H9 (cell line): Measurements from ENCODE around the gene NCF2. TPM values are rescaled to one million over a fixed set of nuclear protein-coding genes. Genes with fewer than 3 reads are reported as not detected.
A peak's percentile ranks its signal among the peaks of the same experiment; 100 is the strongest.

Source experiments
- DNase-seq: peaks from one replicate; pipeline ENCODE4 v3.0.0-alpha.2; 2017
- H2AFZ ChIP-seq: one replicate; pipeline ENCODE4 v1.6.1; 2013; ENCODE audit warnings: mild to moderate bottlenecking, low read length, control low read depth, moderate library complexity
- H2AK5ac ChIP-seq: 2 replicates; pipeline ENCODE4 v1.6.1; 2013; ENCODE audit warnings: low read length, control low read depth, mixed read lengths; ENCODE audit not compliant: insufficient read length
- H2BK120ac ChIP-seq: one replicate; pipeline ENCODE4 v1.6.1; 2013; ENCODE audit warnings: low read depth, mild to moderate bottlenecking, low read length, control low read depth, inconsistent platforms; ENCODE audit not compliant: poor library complexity, severe bottlenecking
- H2BK12ac ChIP-seq: 2 replicates; pipeline ENCODE4 v1.6.1; 2013; ENCODE audit warnings: low read length, control low read depth, mixed read lengths, low read depth; ENCODE audit not compliant: insufficient read length
- H2BK15ac ChIP-seq: 2 replicates; pipeline ENCODE4 v1.6.1; 2013; ENCODE audit warnings: low read depth, low read length, control low read depth
- H2BK20ac ChIP-seq: one replicate; pipeline ENCODE4 v1.6.1; 2013; ENCODE audit warnings: low read depth, mild to moderate bottlenecking, low read length, control low read depth, inconsistent platforms; ENCODE audit not compliant: poor library complexity, severe bottlenecking
- H2BK5ac ChIP-seq: 2 replicates; pipeline ENCODE4 v1.6.1; 2013; ENCODE audit warnings: low read length, control low read depth, mixed read lengths; ENCODE audit not compliant: insufficient read length
- H3K14ac ChIP-seq: 2 replicates; pipeline ENCODE4 v1.6.1; 2013; ENCODE audit warnings: low read length, control low read depth; ENCODE audit not compliant: insufficient read depth
- H3K18ac ChIP-seq: 2 replicates; pipeline ENCODE4 v1.6.1; 2013; ENCODE audit warnings: low read depth, mild to moderate bottlenecking, mixed read lengths, low read length, control low read depth; ENCODE audit not compliant: insufficient read length
- H3K23ac ChIP-seq: 2 replicates; pipeline ENCODE4 v1.6.1; 2013; ENCODE audit warnings: low read length, control low read depth, mixed read lengths, low read depth; ENCODE audit not compliant: insufficient read length
- H3K23me2 ChIP-seq: 2 replicates; pipeline ENCODE4 v1.6.1; 2013; ENCODE audit warnings: low read depth, mild to moderate bottlenecking, mixed read lengths, low read length, control low read depth; ENCODE audit not compliant: insufficient read length, poor library complexity, severe bottlenecking
- H3K27ac ChIP-seq: 2 replicates; pipeline ENCODE4 v1.5.1; 2013; ENCODE audit warnings: low read length, control low read depth, mixed read lengths, low read depth; ENCODE audit not compliant: insufficient read length
- H3K27me3 ChIP-seq: 2 replicates; pipeline ENCODE4 v1.6.1; 2013; ENCODE audit warnings: low read length, control low read depth, inconsistent platforms; ENCODE audit not compliant: insufficient read depth
- H3K4ac ChIP-seq: 2 replicates; pipeline ENCODE4 v1.6.1; 2013; ENCODE audit warnings: low read depth, mild to moderate bottlenecking, control low read depth, inconsistent platforms, low read length, moderate library complexity
- H3K4me1 ChIP-seq: 2 replicates; pipeline ENCODE4 v1.6.1; 2013; ENCODE audit warnings: low read length, control low read depth, inconsistent platforms; ENCODE audit not compliant: insufficient read depth
- H3K4me2 ChIP-seq: 2 replicates; pipeline ENCODE4 v1.6.1; 2013; ENCODE audit warnings: low read length, control low read depth, mixed read lengths; ENCODE audit not compliant: insufficient read length, insufficient read depth
- H3K56ac ChIP-seq: 2 replicates; pipeline ENCODE4 v1.6.1; 2013; ENCODE audit warnings: low read depth, mild to moderate bottlenecking, mixed read lengths, low read length, control low read depth; ENCODE audit not compliant: insufficient read length
- H3K79me1 ChIP-seq: 2 replicates; pipeline ENCODE4 v1.6.1; 2013; ENCODE audit warnings: low read depth, mild to moderate bottlenecking, moderate library complexity, low read length, control low read depth, inconsistent platforms; ENCODE audit not compliant: insufficient read depth, poor library complexity, severe bottlenecking
- H3K79me2 ChIP-seq: 2 replicates; pipeline ENCODE4 v1.6.1; 2013; ENCODE audit warnings: low read length, control low read depth, inconsistent platforms; ENCODE audit not compliant: insufficient read depth
- H3K9ac ChIP-seq: 2 replicates; pipeline ENCODE4 v1.6.1; 2013; ENCODE audit warnings: low read length, control low read depth, mixed read lengths; ENCODE audit not compliant: insufficient read length; ENCODE audit errors: extremely low read depth
- H3K9me3 ChIP-seq: one replicate; pipeline ENCODE4 v1.6.1; 2013; ENCODE audit warnings: low read depth, low read length, inconsistent platforms; ENCODE audit not compliant: control insufficient read depth
- H3T11ph ChIP-seq: one replicate; pipeline ENCODE4 v1.6.1; 2013; ENCODE audit warnings: mild to moderate bottlenecking, low read length, control low read depth, inconsistent platforms
- H4K20me1 ChIP-seq: one replicate; pipeline ENCODE4 v1.6.1; 2013; ENCODE audit not compliant: control insufficient read depth, insufficient read length, insufficient read depth
- H4K5ac ChIP-seq: 2 replicates; pipeline ENCODE4 v1.6.1; 2013; ENCODE audit warnings: low read depth, mild to moderate bottlenecking, mixed read lengths, low read length, control low read depth; ENCODE audit not compliant: insufficient read length
- H4K8ac ChIP-seq: replicated peaks from 2 replicates; pipeline ENCODE4 v1.6.1; 2013; ENCODE audit warnings: low read length, control low read depth, mixed read lengths, low read depth; ENCODE audit not compliant: insufficient read length
- H4K91ac ChIP-seq: 2 replicates; pipeline ENCODE4 v1.6.1; 2013; ENCODE audit warnings: low read depth, mild to moderate bottlenecking, moderate library complexity, mixed read lengths, low read length, control low read depth; ENCODE audit not compliant: insufficient read length
- H3K27ac Mint-ChIP-seq, 3 experiments: 2 replicates in 2 of 3; 3 replicates in 1 of 3; pipeline ENCODE4 v1.8.0; 2020 to 2021; ENCODE audit warnings: mixed read lengths in 3 of 3, mild to moderate bottlenecking in 1 of 3, moderate library complexity in 1 of 3
- H3K27me3 Mint-ChIP-seq: 2 replicates; pipeline ENCODE4 v1.8.0; 2021; ENCODE audit warnings: low read depth, mild to moderate bottlenecking, moderate library complexity, mixed read lengths
- H3K36me3 Mint-ChIP-seq, 3 experiments: 2 replicates in 2 of 3; 3 replicates in 1 of 3; pipeline ENCODE4 v1.8.0; 2020 to 2021; ENCODE audit warnings: low read depth in 3 of 3, mixed read lengths in 3 of 3; ENCODE audit not compliant: insufficient read depth in 1 of 3
- H3K4me1 Mint-ChIP-seq, 2 experiments: 2 replicates each; pipeline ENCODE4 v1.8.0; 2020; ENCODE audit warnings: mixed read lengths in 2 of 2
- H3K4me3 Mint-ChIP-seq, 2 experiments: 2 replicates in 1 of 2; 3 replicates in 1 of 2; pipeline ENCODE4 v1.8.0; 2020 to 2021; ENCODE audit warnings: mild to moderate bottlenecking in 2 of 2, mixed read lengths in 2 of 2, moderate library complexity in 1 of 2
- H3K9me3 Mint-ChIP-seq, 2 experiments: 2 replicates in 1 of 2; 3 replicates in 1 of 2; pipeline ENCODE4 v1.8.0; 2020; ENCODE audit warnings: mild to moderate bottlenecking in 2 of 2, mixed read lengths in 2 of 2, moderate library complexity in 1 of 2
- WGBS: extraction: QIAGEN DNeasy Blood & Tissue Kit; methylation state at CpG from one replicate; pipeline ENCODE4 v1.1.7; 2013; ENCODE audit warnings: missing lambda C conversion rate, low lambda C conversion rate, mixed read lengths; ENCODE audit not compliant: insufficient read length; ENCODE audit errors: extremely low coverage; 5-methylcytosine and 5-hydroxymethylcytosine counted together
- total RNA-seq: library from RNA; stranded (reverse); gene quantifications from 2 replicates; pipeline ENCODE4 v1.2.1, GENCODE V29; 2021
- TF ChIP-seq, protein P1 (sequence below): fragments of 200-600 bp; sonication (generic); conservative IDR thresholded peaks from 3 replicates; pipeline ENCODE4 v1.8.0; 2021; ENCODE audit warnings: antibody characterized with exemption, mild to moderate bottlenecking

NCF2 gene
- total RNA-seq, 1 experiment from 2014 or later, result not detected

DNA sequence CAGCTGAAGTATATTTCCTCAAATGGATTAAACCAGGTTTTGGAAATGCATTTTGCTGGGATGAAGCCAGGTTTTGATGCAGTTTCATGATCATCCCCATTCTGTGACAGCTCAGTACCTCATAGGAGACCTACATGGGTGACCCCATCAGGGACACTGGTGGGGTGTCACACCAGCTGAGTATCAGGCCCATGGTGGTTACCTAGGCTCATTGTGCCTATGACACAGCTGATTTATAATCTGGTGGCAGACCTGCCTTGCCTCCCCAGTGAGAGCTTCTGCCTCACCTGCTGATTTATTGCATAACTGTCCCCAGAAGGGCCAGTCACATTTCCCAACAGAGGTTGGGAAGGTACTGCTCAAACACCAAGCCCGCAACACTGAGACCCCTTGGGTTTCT is 3.8 kb downstream of the NCF2 start:
- Histone ChIP-seq H4K20me1 (no peaks in the 10 kb centered on the region), H3K79me2 (no peaks in the 10 kb centered on the region), H3K23me2 (no peaks in the 10 kb centered on the region), H3K23ac (no peak overlapping the region), H3K79me1 (no peaks in the 10 kb centered on the region), H4K5ac (no peak overlapping the region), H3K27me3 (no peaks in the 10 kb centered on the region), H3T11ph (no peak overlapping the region), H2BK120ac (no peak overlapping the region), H3K14ac (no peak overlapping the region), H4K8ac (no peak overlapping the region), H3K27ac (no peak overlapping the region), H2BK20ac (no peak overlapping the region), H3K4ac (no peak overlapping the region), H3K18ac (no peak overlapping the region), H4K91ac (no peak overlapping the region), H2AFZ (no peak overlapping the region), H3K9ac (no peak overlapping the region), H3K56ac (no peak overlapping the region), H2AK5ac (no peak overlapping the region), H3K9me3 (no peaks in the 10 kb centered on the region), H2BK12ac (no peak overlapping the region), H2BK5ac (no peak overlapping the region), H2BK15ac (no peak overlapping the region), H3K4me1 (peaks cover 4% of the 10 kb centered on the region; the same call in 1 of the 2 replicates), H3K4me2 (no peak overlapping the region)
- DNase-seq, result no peak
- H3K4me3 Mint-ChIP-seq, result no peak overlapping the region
- H3K27me3 Mint-ChIP-seq, result no peaks in the 10 kb centered on the region
- H3K4me1 Mint-ChIP-seq, result peaks cover 27 to 29% of the 10 kb centered on the region in 2 experiments
- TF ChIP-seq, protein P1, sequence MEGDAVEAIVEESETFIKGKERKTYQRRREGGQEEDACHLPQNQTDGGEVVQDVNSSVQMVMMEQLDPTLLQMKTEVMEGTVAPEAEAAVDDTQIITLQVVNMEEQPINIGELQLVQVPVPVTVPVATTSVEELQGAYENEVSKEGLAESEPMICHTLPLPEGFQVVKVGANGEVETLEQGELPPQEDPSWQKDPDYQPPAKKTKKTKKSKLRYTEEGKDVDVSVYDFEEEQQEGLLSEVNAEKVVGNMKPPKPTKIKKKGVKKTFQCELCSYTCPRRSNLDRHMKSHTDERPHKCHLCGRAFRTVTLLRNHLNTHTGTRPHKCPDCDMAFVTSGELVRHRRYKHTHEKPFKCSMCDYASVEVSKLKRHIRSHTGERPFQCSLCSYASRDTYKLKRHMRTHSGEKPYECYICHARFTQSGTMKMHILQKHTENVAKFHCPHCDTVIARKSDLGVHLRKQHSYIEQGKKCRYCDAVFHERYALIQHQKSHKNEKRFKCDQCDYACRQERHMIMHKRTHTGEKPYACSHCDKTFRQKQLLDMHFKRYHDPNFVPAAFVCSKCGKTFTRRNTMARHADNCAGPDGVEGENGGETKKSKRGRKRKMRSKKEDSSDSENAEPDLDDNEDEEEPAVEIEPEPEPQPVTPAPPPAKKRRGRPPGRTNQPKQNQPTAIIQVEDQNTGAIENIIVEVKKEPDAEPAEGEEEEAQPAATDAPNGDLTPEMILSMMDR, result no peak
- H3K9me3 Mint-ChIP-seq, result no peaks in the 10 kb centered on the region
- H3K36me3 Mint-ChIP-seq, result no peaks in the 10 kb centered on the region
- H3K27ac Mint-ChIP-seq, result peak overlapping the region in 1 of 3 experiments; percentile 19; a peak in 1 of 7 replicates
- WGBS, result no CpG with 5 or more reads among the region's 1 CpG
